Gastrocnemius medialis (tissue), 4 donors: ENCODE results near the gene WNT2. TPM values are rescaled to one million over a fixed set of nuclear protein-coding genes. Genes with fewer than 3 reads are reported as not detected.

Experiments used
- ATAC-seq, 2 donors: fragments of 150-250 bp; one replicate each; pipeline ENCODE4 v1.9.1; 2016
- DNase-seq, 2 donors: peaks; one replicate each; pipeline ENCODE4 v3.0.0-alpha.2; 2019
- H3K27ac ChIP-seq, 4 donors: fragments of 200-600 bp; sonication (generic); 1 replicate in 1 of 4; 2 replicates in 3 of 4; pipeline ENCODE4 v1.5.1; 2016 to 2018; ENCODE audit warnings: mild to moderate bottlenecking in 2 of 4, moderate library complexity in 1 of 4
- H3K27me3 ChIP-seq, 3 donors: fragments of 200-600 bp; sonication (generic) in 2 of 3; 1 replicate in 1 of 3; 2 replicates in 2 of 3; pipeline versions ENCODE4 v1.5.1 to v1.6.0; 2016 to 2019; ENCODE audit warnings: mild to moderate bottlenecking in 1 of 3, moderate library complexity in 1 of 3
- H3K36me3 ChIP-seq, 2 donors: fragments of 200-600 bp; sonication (generic) in 1 of 2; one replicate each; pipeline ENCODE4 v1.5.1; 2017 to 2018
- H3K4me1 ChIP-seq, 2 donors: fragments of 200-600 bp; sonication (generic) in 1 of 2; one replicate each; pipeline ENCODE4 v1.5.1; 2016 to 2017; ENCODE audit warnings: mild to moderate bottlenecking in 2 of 2
- H3K4me3 ChIP-seq, 4 donors: fragments of 200-600 bp; sonication (generic) in 3 of 4; 1 replicate in 1 of 4; 2 replicates in 3 of 4; pipeline ENCODE4 v1.5.1; 2016 to 2019; ENCODE audit warnings: mild to moderate bottlenecking in 2 of 4
- H3K9me3 ChIP-seq, 3 donors: fragments of 200-600 bp; sonication (generic) in 2 of 3; 1 replicate in 1 of 3; 2 replicates in 2 of 3; pipeline ENCODE4 v1.5.1; 2016 to 2019
- POLR2A ChIP-seq, 2 donors: fragments of 450-650 bp; IDR thresholded peaks; one replicate each; pipeline ENCODE4 v1.6.1; 2017; ENCODE audit warnings: antibody characterized with exemption in 2 of 2, mild to moderate bottlenecking in 2 of 2, moderate library complexity in 2 of 2
- in situ Hi-C, 4 donors: fragments of 200-750 bp; cut with MboI; loops; one replicate each; pipeline versions ENCODE4 v1.15.0 to v1.8.0; 2017; ENCODE audit warnings: low sequenced_read_pairs in 4 of 4
- intact Hi-C: fragments of 100-400 bp; cut with DNase I; formaldehyde crosslinking; loops from one replicate; pipeline ENCODE4 v1.15.1; 2023; ENCODE audit warnings: low total_unique reads
- total RNA-seq, 4 donors: library from RNA; depleted of rRNA; stranded (reverse); fragments of >200 nt; gene quantifications; one replicate each; pipeline versions ENCODE4 v1.1.0 to v1.2.3, GENCODE V29; 2016
- TF ChIP-seq, protein P1 (sequence below), 5 experiments: fragments of 450-650 bp in 3 of 5; fragments of 200-600 bp in 2 of 5; sonication (generic) in 2 of 5; IDR thresholded peaks in 4 of 5; conservative IDR thresholded peaks in 1 of 5; 1 replicate in 4 of 5; 2 replicates in 1 of 5; pipeline ENCODE4 v1.5.1; 2016 to 2019; ENCODE audit warnings: antibody characterized with exemption in 5 of 5, mild to moderate bottlenecking in 3 of 5, moderate library complexity in 3 of 5

WNT2 gene
- total RNA-seq, 4 donors from 2014 or later = not detected

DNA sequence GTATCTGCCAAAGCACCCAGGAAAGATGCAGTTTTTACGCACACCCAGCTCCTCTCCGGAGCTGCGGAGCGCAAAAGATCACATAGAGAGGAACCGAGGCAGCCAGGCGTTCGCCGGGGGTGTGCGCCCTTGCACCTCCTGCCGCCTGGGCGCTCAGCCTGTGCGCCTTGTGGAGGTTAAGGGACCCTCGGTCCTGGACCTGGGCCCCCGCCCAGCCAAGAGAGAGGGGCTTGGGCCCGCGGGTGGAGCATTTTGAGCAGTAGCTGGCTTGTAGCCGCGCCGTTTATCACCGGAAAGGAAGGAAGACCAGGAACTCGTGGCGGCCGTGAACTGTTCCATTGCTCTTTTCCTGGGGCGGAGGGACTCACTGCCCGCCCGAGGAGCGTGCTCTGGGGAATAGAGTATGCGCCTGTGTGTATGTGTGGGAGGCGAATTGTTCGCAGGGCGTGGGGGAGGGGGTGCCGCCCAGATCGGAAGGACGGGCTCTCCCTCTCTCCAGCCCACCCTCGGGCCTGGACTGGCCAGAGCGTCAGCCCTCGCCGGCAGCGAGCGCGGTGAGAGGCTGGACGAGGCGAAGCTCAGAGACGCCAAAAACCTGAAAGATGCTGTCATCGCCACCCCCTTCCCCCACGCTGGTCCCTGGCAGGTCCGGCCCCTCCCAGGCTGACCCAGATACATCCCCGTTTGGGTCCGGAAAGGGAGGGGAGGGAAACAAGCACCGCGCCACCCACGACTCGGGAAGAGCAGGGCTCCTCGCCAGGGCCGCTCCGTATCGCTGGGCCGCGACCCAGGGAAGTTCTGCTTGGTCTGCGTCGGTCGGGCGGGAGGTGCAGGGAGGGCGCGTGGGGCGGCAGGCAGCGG lies 1.2 kb upstream of the WNT2 start:
- Histone ChIP-seq H3K4me1 (peaks cover 3 to 21% of the 10 kb centered on the region in 2 donors), H3K4me3 (peak overlapping the region; percentile 42 to 49 (median 47)), H3K27me3 (peaks cover 26 to 49% (median 28%) of the 10 kb centered on the region in 3 donors), H3K27ac (no peak overlapping the region), H3K36me3 (no peaks in the 10 kb centered on the region), H3K9me3 (no peaks in the 10 kb centered on the region)
- ATAC-seq (no peak), DNase-seq (no peak)
- TF ChIP-seq, protein P1, sequence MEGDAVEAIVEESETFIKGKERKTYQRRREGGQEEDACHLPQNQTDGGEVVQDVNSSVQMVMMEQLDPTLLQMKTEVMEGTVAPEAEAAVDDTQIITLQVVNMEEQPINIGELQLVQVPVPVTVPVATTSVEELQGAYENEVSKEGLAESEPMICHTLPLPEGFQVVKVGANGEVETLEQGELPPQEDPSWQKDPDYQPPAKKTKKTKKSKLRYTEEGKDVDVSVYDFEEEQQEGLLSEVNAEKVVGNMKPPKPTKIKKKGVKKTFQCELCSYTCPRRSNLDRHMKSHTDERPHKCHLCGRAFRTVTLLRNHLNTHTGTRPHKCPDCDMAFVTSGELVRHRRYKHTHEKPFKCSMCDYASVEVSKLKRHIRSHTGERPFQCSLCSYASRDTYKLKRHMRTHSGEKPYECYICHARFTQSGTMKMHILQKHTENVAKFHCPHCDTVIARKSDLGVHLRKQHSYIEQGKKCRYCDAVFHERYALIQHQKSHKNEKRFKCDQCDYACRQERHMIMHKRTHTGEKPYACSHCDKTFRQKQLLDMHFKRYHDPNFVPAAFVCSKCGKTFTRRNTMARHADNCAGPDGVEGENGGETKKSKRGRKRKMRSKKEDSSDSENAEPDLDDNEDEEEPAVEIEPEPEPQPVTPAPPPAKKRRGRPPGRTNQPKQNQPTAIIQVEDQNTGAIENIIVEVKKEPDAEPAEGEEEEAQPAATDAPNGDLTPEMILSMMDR (IDR thresholded peaks at IDR 0.05 in 4 of 5, conservative IDR thresholded peaks at IDR 0.05 in 1 of 5) = no peak
- no peak for TF ChIP-seq POLR2A (IDR thresholded peaks at IDR 0.05)
- in situ Hi-C loops = no loop called here
- intact Hi-C loops = no loop called here

DNA sequence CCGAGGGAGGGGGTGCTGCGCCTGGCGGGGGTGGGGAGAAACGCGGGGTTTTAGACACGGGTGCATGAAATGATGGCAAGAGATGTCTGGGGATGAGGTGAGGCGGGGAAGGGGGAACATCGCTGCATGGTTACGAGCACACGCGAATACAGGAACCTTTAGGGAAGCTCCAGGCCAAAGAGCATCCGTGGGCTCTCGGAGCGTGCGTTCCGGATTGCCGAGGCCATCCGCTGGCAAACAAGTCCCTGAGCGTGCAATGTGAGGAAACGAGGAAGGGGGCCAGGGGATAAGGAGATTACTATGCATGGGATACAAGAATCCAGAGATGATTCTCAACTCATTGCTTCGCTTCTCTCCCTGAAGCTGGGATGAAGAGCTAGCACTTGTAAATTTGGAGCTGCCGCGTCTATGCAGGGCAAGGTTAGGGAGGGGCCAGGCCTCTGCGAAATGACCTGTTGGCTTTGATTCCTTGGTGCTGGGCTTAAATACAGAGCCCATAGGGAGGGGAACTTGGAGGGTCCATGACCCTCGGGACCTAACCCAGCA lies 520 bp upstream of the WNT2 start:
- no peak for DNase-seq
- intact Hi-C loops (no loop called here), in situ Hi-C loops (no loop called here)
- Histone ChIP-seq H3K27me3 (peaks cover 26 to 49% (median 28%) of the 10 kb centered on the region in 3 donors), H3K9me3 (no peaks in the 10 kb centered on the region), H3K4me1 (peaks cover 3 to 21% of the 10 kb centered on the region in 2 donors), H3K27ac (no peak overlapping the region), H3K4me3 (peak overlapping the region; percentile 42 to 49 (median 47)), H3K36me3 (no peaks in the 10 kb centered on the region)
- TF ChIP-seq POLR2A (IDR thresholded peaks at IDR 0.05) = no peak
- TF ChIP-seq, protein P1 (IDR thresholded peaks at IDR 0.05 in 4 of 5, conservative IDR thresholded peaks at IDR 0.05 in 1 of 5) = no peak
- no peak for ATAC-seq

DNA sequence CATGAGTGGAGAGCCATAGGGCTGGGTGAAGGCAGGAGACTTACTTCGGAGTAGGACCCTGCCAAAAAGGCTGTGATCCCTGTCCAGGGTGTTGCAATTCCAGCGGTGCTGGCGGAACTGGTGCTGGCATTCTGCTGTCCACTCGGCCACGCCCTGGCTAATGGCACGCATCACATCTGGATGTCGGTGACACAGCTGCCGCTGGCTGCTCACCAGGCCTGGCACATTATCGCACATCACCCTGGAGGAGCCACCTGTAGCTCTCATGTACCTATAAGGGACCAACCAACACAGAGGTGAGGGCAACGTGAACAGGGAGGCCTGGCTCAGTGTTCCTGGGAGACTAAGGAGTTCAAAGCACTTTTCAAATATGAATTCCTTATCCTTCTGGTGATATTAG lies 2.3 kb downstream of the WNT2 start:
- TF ChIP-seq POLR2A (IDR thresholded peaks at IDR 0.05) = no peak
- TF ChIP-seq, protein P1 (IDR thresholded peaks at IDR 0.05 in 4 of 5, conservative IDR thresholded peaks at IDR 0.05 in 1 of 5) = no peak
- no peak overlapping the region for H3K4me3 ChIP-seq
- no peak overlapping the region for H3K27ac ChIP-seq
- no peaks in the 10 kb centered on the region for H3K9me3 ChIP-seq
- no peak for DNase-seq
- no peaks in the 10 kb centered on the region for H3K36me3 ChIP-seq
- in situ Hi-C loops (no loop called here), intact Hi-C loops (no loop called here)
- peaks cover 3 to 21% of the 10 kb centered on the region in 2 donors for H3K4me1 ChIP-seq
- ATAC-seq = no peak
- H3K27me3 ChIP-seq = peaks cover 26 to 49% (median 27%) of the 10 kb centered on the region in 3 donors

DNA sequence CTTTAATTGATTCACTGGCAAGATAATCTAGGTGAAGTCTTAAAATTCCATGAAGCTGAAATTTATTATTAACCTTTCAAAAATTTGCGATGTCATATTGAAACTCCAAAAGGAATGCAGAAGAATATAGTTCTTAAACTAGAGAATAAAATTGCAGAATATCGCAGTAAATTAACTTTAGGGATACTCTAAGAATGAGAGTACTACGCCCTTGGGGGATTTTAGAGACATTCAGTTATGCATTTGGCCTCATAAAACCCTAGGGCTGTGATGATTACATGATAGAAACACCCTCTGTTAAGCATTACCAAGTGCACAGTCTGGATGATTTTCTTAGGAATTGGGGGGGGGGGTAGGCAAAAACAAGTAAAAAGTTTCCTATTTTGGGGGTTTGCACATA lies 3.7 kb downstream of the WNT2 start:
- no peak for DNase-seq
- intact Hi-C loops = no loop called here
- no peak for ATAC-seq

More for the DNA sequence above, 3.7 kb downstream of the WNT2 start:
- Histone ChIP-seq H3K9me3 (no peaks in the 10 kb centered on the region), H3K4me1 (peaks cover 3 to 18% of the 10 kb centered on the region in 2 donors), H3K36me3 (no peaks in the 10 kb centered on the region), H3K4me3 (no peak overlapping the region), H3K27me3 (peaks cover 18 to 40% (median 24%) of the 10 kb centered on the region in 3 donors), H3K27ac (no peak overlapping the region)
- TF ChIP-seq, protein P1 (IDR thresholded peaks at IDR 0.05 in 4 of 5, conservative IDR thresholded peaks at IDR 0.05 in 1 of 5) = no peak
- TF ChIP-seq POLR2A (IDR thresholded peaks at IDR 0.05) = no peak
- in situ Hi-C loops = no loop called here
